ENCODE measurements around the gene TTC12.

The TTC12 gene

DNA sequence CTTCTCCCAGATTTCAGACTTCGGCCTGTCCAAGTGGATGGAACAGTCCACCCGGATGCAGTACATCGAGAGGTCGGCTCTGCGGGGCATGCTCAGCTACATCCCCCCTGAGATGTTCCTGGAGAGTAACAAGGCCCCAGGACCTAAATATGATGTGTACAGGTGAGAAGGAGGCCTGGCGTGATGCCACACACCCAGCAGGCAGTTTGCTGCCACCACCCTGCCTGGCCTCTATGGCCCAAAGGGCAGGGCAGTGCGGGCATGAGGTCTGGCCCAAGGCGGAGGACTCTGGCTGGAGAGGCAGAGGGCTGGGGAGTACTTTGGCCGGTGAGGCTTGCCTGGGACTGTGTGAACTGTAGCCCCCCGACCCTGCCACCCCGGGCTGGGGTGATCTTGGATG is 80.5 kb downstream of the TTC12 start:
- DNase-seq (ENCODE audit: extremely low read depth, low read depth) = no peak
- TF ChIP-seq, protein P1, sequence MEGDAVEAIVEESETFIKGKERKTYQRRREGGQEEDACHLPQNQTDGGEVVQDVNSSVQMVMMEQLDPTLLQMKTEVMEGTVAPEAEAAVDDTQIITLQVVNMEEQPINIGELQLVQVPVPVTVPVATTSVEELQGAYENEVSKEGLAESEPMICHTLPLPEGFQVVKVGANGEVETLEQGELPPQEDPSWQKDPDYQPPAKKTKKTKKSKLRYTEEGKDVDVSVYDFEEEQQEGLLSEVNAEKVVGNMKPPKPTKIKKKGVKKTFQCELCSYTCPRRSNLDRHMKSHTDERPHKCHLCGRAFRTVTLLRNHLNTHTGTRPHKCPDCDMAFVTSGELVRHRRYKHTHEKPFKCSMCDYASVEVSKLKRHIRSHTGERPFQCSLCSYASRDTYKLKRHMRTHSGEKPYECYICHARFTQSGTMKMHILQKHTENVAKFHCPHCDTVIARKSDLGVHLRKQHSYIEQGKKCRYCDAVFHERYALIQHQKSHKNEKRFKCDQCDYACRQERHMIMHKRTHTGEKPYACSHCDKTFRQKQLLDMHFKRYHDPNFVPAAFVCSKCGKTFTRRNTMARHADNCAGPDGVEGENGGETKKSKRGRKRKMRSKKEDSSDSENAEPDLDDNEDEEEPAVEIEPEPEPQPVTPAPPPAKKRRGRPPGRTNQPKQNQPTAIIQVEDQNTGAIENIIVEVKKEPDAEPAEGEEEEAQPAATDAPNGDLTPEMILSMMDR (IDR thresholded peaks at IDR 0.05; ENCODE audit: low read depth, low read length) = no peak

DNA sequence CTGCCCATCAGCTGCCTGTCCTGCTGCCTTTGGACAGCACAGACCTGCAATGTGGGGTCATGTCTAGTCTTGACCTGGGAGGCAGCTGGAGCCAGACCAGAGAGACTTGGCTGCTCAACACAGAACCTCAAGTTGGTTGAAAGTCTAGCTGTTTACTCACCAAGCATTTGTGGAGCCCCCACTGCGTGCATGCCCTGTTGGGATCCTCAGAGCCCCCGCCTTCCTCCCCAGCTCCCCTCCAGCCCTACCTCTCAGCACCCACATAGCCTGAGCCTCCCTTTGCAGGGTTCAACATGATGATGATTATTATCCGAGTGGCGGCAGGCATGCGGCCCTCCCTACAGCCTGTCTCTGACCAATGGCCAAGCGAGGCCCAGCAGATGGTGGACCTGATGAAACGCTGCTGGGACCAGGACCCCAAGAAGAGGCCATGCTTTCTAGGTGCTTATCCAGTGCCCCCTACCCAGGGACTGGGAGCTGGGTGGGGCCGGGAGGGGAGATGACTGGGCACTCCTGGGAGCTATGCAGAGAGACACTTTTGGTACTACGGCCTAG is 81.5 kb downstream of the TTC12 start:
- DNase-seq (ENCODE audit: extremely low read depth, low read depth) = no peak
- TF ChIP-seq, protein P1 (IDR thresholded peaks at IDR 0.05; ENCODE audit: low read depth, low read length) = no peak

DNA sequence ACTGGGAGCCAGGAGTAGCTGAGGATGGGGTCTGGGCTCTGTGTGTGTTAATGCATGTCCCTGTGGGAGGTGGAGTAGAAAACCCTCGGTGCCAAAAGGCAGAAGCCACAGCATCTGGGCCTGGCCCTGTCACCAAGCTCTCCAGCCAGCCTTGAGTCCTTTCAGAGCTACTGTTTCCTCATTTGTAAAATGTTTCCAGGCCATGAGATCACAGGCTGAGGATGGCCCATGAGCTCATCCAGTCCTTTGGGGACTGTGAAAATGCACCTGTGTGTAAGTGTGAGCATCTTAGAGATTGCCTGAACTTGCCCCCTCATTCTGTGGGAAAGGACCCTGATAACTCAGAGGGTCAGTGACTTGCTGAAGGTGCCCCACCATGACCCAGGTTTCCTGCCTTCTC is 82.3 kb downstream of the TTC12 start:
- no peak for DNase-seq (ENCODE audit: extremely low read depth, low read depth)
- TF ChIP-seq, protein P1 (IDR thresholded peaks at IDR 0.05; ENCODE audit: low read depth, low read length) = no peak

DNA sequence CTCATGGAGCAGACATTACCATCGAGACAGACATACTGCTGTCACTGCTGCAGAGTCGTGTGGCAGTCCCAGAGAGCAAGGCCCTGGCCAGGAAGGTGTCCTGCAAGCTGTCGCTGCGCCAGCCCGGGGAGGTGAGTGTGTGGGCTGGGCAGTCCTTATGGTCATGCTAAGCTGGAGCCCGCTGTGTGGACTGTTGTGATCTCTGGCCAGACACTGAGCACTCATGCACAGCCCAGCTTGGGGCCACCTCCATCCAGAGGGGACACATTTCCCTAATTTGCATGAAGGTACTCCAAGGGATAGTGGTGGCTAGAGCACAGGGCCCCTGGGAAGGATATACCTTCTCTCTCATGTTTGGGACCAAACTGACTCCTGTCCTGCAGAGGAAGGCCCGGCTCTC is 82.8 kb downstream of the TTC12 start:
- no peak for DNase-seq (ENCODE audit: extremely low read depth, low read depth)
- TF ChIP-seq, protein P1 (IDR thresholded peaks at IDR 0.05; ENCODE audit: low read depth, low read length) = no peak

DNA sequence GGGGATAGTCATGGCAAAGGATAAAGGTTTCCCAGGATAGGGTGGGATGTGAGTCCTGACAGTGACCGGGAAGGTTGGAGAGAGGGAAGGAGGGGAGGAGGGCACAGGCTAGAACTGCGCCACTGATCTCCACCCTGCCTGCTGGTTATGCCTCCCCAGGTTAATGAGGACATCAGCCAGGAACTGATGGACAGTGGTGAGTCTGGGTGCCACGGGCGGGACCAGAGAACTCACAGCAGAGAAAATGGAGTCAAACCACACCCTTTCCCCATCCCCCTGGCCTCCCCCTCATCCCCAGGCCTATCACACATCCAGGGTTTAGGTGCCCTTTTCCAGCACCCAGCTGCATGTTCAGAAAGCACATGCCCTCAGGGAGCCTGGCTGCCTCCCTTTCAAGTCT is 83.4 kb downstream of the TTC12 start:
- TF ChIP-seq, protein P1 (IDR thresholded peaks at IDR 0.05; ENCODE audit: low read depth, low read length) = no peak

DNA sequence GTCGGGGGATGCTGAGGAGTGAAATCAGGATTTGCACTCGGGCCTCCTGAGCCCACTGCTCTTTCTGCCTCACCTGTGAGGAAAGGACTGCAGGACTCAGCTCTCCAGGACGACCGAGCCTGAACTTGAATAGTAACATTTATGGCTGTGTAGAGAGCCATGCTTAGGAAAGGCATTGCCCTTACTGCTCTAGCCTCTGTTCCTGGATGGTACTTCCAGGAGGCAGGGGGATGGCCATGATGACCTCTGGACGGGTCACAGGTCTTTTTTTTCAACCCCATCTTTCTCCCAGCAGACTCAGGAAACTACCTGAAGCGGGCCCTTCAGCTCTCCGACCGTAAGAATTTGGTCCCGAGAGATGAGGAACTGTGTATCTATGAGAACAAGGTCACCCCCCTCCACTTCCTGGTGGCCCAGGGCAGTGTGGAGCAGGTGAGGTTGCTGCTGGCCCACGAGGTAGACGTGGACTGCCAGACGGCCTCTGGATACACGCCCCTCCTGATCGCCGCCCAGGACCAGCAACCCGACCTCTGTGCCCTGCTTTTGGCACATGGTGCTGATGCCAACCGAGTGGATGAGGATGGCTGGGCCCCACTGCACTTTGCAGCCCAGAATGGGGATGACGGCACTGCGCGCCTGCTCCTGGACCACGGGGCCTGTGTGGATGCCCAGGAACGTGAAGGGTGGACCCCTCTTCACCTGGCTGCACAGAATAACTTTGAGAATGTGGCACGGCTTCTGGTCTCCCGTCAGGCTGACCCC is 84.5 kb downstream of the TTC12 start:
- TF ChIP-seq, protein P1 (IDR thresholded peaks at IDR 0.05; ENCODE audit: low read depth, low read length) = no peak
- no peak for DNase-seq (ENCODE audit: extremely low read depth, low read depth)

More for the DNA sequence above, 83.4 kb downstream of the TTC12 start:
- DNase-seq (ENCODE audit: extremely low read depth, low read depth) = no peak

DNA sequence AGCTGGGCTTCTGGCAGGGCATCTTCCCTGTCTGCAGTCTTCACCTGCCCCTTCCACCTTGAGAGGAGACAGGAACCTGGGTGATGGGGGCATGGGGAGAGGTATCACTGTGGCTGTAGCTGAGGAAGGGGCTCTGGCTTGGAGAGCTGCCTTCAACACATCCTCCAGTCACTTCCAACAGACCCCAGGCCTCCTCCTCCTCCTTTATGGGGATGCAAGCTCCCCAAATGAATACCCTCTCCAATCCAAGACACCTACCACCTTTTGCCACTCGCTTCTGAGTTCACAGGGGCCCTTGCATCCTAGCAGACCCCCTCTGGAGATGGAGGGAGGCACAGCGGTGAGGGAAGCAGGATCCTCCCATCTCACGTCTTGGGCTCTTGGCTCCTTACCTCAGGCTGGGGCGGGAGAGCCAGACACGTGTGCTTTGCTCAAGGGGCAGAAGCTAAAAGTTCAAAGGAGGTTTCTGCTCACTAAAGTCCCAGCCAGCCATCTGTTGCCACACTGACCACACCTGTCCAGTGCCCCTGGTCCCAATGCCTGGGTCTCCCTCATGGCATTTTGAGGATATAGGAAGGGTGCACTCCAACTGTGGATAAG is 86.3 kb downstream of the TTC12 start:
- TF ChIP-seq, protein P1 (IDR thresholded peaks at IDR 0.05; ENCODE audit: low read depth, low read length) = no peak
- DNase-seq (ENCODE audit: extremely low read depth, low read depth) = no peak

Data from AG09319 (cell line).